ENCODE results near the gene KLHL34. TPM values are rescaled to one million over a fixed set of nuclear protein-coding genes. Genes with fewer than 3 reads are reported as not detected.

KLHL34 gene, protein sequence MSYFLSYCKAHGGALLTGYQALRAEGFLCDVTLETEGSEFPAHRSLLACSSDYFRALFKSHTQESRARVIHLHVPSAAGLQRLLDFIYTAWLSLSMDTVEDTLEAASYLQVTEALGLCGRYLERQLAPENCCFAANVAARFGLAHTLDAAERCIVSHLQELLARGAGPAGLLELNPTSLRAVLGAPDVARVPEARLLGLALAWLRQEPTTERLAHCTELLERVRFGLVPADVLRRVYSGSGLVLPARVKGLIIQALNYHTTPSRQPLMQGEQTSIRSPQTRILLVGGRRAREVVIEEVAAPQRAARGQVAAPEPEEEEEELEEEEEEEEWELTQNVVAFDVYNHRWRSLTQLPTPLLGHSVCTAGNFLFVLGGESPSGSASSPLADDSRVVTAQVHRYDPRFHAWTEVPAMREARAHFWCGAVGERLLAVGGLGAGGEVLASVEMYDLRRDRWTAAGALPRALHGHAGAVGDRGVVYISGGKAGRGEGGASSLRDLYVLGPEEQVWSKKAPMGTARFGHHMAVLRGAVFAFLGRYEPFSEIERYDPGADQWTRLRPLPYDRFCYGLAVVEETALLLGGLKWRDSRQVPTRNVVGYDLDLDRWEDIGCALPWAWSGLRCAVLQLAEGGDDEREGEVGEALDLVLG
- 0.59 TPM for total RNA-seq

GRCh38 chrX:21658152-21658737 is at the start of gene KLHL34:
Gene KLHL34 (minus strand): TSS chrX:21658330. CDS start chrX:21657788, 542 bp downstream.
- no peak for DNase-seq

DNA sequence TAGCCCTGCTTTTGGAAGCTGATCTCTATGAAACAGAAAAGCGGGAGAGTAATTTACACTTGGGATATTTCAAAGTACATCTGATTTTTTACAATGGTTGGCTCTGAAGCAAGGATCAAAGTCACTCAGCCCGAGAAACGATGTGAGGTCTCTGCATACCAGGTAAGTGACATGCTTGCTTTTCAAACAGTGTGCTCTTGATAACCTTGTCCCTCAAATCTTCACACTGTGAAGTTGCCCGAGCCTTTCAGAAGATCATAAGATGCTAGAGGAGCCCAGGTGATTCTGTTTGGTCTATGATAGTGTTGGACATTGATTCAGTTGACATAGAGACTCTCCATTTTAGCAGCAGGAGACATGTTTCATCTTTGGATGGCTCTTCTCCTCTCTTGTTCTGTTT is 47.1 kb upstream of the KLHL34 start:
- no peak for DNase-seq

- DNase-seq: no peak
Measured at GRCh38 chrX:21702725-21703124, 44.6 kb upstream of the KLHL34 start.

DNA sequence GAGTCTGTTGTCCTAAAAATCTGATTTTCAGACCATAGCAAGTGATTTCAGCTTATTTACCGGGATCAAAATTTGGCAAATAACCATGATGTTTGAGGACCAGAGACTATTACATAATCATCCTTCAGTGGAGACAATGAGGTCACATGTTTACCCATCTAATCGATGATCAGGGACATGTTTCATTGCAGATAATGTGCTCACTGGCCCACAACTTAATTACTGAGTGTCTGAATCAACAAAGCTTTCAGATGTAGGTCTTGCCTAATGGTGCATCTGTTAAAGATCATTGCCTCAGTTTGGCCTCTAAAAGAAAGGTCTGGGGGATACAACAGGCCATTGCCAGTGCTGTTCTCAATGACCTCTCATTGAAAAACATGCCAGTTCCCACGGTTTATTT is 42.8 kb upstream of the KLHL34 start:
- no peak for DNase-seq

DNA sequence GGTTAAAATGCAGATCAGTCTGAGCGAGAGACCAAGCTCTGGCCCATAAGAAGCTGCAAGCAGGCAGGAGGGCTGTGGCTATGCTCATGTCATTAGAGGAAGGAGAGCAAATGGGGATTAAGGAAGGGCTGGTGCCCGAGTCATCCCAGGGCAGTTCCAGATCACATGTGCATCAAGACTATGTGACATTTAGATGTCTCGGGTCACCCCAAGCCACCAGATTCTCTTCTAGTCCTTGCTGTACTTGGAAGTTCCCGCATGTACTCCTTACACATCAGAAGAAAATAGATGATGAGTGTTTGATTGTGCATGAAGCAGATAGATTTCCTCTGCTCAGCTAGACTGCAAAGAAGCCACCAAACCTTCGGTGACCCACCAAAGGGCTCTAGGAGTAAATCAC is 42.1 kb upstream of the KLHL34 start:
- DNase-seq: no peak

DNA sequence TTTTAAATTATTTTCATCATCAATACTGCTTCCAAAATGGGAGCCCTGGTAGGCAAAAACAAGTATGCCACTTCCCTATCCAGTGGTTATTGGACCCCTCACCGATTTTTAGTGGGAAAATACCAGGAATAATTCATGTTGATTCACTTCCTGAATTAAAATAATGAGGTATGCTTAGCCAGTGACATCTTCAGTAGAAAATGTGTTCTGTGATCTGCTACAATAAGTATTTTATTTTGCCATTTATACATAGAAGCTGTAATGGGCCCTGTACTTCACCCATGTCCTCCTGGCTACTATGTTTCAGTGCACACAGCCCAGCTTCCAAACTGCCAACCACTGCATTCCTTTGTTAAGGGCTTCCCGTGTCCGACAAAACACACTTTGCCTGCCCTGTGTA is 41.0 kb upstream of the KLHL34 start:
- no peak for DNase-seq

GRCh38 chrX:21698272-21698671 is 40.1 kb upstream of the KLHL34 start:
- no peak for DNase-seq

DNA sequence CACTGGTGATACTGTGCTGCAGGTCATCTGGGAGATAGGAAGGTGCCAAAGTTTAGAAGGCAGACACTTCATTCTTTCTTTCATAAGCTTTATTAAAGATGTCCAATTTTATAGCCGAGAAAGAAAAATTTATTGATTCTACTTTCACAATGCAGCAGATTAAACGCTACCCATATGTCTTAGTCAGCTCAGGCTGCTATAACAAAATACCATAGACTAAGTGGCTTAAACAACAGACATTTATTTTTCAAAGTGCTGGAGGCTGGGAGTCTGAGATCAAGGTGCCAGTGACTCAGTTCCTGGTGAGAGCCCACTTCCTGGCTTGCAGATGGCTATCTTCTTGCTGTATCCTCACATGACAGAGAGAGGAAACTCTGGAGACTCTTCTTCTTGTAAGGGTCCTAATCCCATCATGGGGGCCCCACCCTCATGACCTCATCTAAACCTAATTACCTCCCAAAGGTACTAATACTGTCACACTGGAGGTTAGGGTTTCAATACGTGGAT is 33.4 kb upstream of the KLHL34 start:
- DNase-seq: no peak

DNA sequence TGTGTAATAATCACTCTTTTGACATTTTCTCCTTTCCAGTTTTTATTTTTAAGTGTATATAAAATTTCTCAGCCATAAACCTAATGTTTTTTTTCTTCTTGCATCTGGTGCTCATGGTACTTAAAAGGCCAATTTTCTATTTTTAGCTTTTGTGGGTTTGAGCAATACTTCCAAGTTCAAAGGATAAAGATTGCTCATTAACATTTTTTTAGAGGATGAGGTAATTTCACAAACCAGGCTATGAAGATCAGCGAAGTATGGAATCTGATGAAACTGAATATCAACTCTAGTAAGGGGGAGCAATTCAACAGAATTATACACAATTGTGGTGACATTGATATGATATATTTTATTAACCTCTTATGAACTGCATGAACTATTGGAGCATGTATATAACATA is 25.8 kb upstream of the KLHL34 start:
- DNase-seq: no peak

GRCh38 chrX:21678048-21678612 is 20.0 kb upstream of the KLHL34 start:
- DNase-seq: no peak

GRCh38 chrX:21675931-21676330 is 17.8 kb upstream of the KLHL34 start:
- no peak for DNase-seq

GRCh38 chrX:21674430-21675186 is 16.5 kb upstream of the KLHL34 start:
- no peak for DNase-seq

GRCh38 chrX:21666679-21667078 is 8.5 kb upstream of the KLHL34 start:
- no peak for DNase-seq

GRCh38 chrX:21666252-21666651 is 8.1 kb upstream of the KLHL34 start:
- no peak for DNase-seq

GRCh38 chrX:21662761-21663160 is 4.6 kb upstream of the KLHL34 start:
- no peak for DNase-seq

- no peak for DNase-seq
Measured at GRCh38 chrX:21661316-21661715, 3.2 kb upstream of the KLHL34 start.

GRCh38 chrX:21660156-21660555 is 2.0 kb upstream of the KLHL34 start:
- DNase-seq: no peak

GRCh38 chrX:21659320-21659719 is 1.2 kb upstream of the KLHL34 start:
- DNase-seq: no peak

GRCh38 chrX:21658746-21659145 is 616 bp upstream of the KLHL34 start:
- DNase-seq: no peak

- no peak for DNase-seq
Measured at GRCh38 chrX:21657318-21658151, 595 bp downstream of the KLHL34 start.

DNA sequence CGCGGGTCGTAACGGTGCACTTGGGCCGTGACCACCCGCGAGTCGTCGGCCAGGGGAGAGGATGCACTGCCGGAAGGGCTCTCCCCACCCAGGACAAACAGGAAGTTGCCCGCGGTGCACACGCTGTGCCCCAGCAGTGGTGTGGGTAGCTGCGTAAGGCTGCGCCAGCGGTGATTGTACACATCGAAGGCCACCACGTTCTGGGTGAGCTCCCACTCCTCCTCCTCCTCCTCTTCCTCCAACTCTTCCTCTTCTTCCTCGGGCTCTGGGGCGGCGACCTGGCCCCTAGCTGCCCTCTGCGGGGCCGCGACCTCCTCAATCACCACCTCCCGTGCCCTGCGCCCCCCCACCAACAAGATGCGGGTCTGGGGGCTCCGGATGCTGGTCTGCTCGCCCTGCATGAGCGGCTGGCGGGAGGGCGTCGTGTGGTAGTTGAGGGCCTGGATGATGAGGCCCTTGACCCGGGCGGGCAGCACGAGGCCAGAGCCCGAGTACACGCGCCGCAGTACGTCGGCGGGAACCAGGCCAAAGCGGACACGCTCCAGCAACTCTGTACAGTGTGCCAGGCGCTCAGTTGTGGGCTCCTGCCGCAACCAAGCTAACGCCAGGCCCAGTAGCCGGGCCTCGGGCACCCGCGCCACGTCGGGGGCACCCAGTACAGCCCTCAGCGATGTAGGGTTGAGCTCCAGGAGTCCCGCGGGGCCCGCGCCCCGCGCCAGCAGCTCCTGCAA is 1.4 kb downstream of the KLHL34 start:
- no peak for DNase-seq
